ENCODE measurements around the gene KMT2A. TPM values are rescaled to one million over a fixed set of nuclear protein-coding genes. Genes with fewer than 3 reads are reported as not detected.
"Not testable (repeated sequence)": the region's sequence is repeated elsewhere in the genome, so short reads cannot be mapped to it uniquely, and the experiment has no call there.

The KMT2A gene
- total RNA-seq, 4 donors from 2014 or later: 42.3 to 116 (median 74.8) TPM

GRCh38 chr11:118552341-118552740, 116.0 kb downstream of the KMT2A start:
- 70 to 96% methylated on average over 2 to 3 of the region's 4 CpGs for WGBS, 2 donors (ENCODE audit: low coverage in 1 of 2)
- Histone ChIP-seq H3K36me3 (peaks cover 0 to 93% of the 10 kb centered on the region in 2 donors), H3K4me3 (no peak overlapping the region), H3K27ac (no peak overlapping the region), H3K4me1 (no peaks in the 10 kb centered on the region), H3K9me3 (no peaks in the 10 kb centered on the region), H3K27me3 (no peaks in the 10 kb centered on the region)
- TF ChIP-seq POLR2AphosphoS5 (IDR thresholded peaks at IDR 0.05) (no peak), EP300 (IDR thresholded peaks at IDR 0.05) (no peak), POLR2A (IDR thresholded peaks at IDR 0.05) (no peak)
- TF ChIP-seq, protein P1, sequence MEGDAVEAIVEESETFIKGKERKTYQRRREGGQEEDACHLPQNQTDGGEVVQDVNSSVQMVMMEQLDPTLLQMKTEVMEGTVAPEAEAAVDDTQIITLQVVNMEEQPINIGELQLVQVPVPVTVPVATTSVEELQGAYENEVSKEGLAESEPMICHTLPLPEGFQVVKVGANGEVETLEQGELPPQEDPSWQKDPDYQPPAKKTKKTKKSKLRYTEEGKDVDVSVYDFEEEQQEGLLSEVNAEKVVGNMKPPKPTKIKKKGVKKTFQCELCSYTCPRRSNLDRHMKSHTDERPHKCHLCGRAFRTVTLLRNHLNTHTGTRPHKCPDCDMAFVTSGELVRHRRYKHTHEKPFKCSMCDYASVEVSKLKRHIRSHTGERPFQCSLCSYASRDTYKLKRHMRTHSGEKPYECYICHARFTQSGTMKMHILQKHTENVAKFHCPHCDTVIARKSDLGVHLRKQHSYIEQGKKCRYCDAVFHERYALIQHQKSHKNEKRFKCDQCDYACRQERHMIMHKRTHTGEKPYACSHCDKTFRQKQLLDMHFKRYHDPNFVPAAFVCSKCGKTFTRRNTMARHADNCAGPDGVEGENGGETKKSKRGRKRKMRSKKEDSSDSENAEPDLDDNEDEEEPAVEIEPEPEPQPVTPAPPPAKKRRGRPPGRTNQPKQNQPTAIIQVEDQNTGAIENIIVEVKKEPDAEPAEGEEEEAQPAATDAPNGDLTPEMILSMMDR (IDR thresholded peaks at IDR 0.05): no peak
- ATAC-seq: no peak

DNA sequence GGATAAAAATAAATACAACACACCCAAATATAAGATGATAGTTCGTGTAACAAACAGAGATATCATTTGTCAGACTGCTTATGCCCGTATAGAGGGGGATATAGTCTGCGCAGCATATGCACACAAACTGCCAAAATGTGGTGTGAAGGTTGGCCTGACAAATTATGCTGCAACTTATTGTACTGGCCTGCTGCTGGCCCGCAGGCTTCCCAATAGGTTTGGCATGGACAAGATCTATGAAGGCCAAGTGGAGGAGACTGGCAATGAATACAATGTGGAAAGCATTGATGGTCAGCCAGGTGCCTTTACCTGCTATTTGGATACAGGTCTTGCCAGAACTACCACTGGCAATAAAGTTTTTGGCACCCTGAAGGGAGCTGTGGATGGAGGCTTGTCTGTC, 124.5 kb downstream of the KMT2A start:
- Histone ChIP-seq H3K4me3 (no peak overlapping the region), H3K27ac (no peak overlapping the region), H3K4me1 (peaks cover 0 to 23% (median 3%) of the 10 kb centered on the region in 3 donors), H3K27me3 (no peaks in the 10 kb centered on the region), H3K36me3 (peaks cover 0 to 55% of the 10 kb centered on the region in 2 donors), H3K9me3 (no peaks in the 10 kb centered on the region)
- ATAC-seq: no peak
- 78 to 91% methylated on average over 3 of the region's 4 CpGs for WGBS, 2 donors (ENCODE audit: low coverage in 1 of 2)
- TF ChIP-seq POLR2AphosphoS5 (IDR thresholded peaks at IDR 0.05): no peak
- TF ChIP-seq, protein P1 (IDR thresholded peaks at IDR 0.05): no peak
- no peak for TF ChIP-seq EP300 (IDR thresholded peaks at IDR 0.05)

DNA sequence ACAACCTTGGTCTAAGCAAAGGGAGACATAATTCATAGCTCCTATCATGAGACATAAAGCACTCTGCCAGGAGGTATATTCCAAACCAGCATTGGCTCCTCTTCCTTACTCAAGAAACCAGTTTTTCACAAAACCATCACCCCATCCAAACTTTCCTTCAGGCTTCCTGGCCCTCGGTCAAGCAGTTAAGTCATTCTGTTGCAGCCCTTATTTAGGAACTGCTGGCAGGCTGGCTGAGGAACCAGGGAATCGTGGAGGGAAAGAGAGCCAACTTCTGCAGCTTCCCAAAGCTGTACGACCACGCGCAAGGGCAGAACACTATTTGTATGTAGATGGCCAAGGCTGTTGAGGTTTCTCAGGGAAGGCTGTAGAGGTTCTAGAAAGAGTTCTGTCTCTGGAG, 128.8 kb downstream of the KMT2A start:
- TF ChIP-seq POLR2AphosphoS5 (IDR thresholded peaks at IDR 0.05) (no peak), POLR2A (IDR thresholded peaks at IDR 0.05) (no peak), EP300 (IDR thresholded peaks at IDR 0.05) (no peak)
- TF ChIP-seq, protein P1 (IDR thresholded peaks at IDR 0.05): no peak
- Histone ChIP-seq H3K27ac (peak overlapping the region; percentile 79 to 86 (median 85)), H3K4me1 (peaks cover 0 to 28% (median 3%) of the 10 kb centered on the region in 3 donors), H3K36me3 (peaks cover 0 to 13% of the 10 kb centered on the region in 2 donors), H3K9me3 (no peaks in the 10 kb centered on the region), H3K27me3 (no peaks in the 10 kb centered on the region), H3K4me3 (peak overlapping the region; percentile 62 to 89)
- peak; percentile 20 for ATAC-seq
- 22% methylated on average over 1 of the region's 5 CpGs; no CpG with 5 or more reads in 1 of the 2 donors for WGBS, 2 donors (ENCODE audit: low coverage in 1 of 2)

DNA sequence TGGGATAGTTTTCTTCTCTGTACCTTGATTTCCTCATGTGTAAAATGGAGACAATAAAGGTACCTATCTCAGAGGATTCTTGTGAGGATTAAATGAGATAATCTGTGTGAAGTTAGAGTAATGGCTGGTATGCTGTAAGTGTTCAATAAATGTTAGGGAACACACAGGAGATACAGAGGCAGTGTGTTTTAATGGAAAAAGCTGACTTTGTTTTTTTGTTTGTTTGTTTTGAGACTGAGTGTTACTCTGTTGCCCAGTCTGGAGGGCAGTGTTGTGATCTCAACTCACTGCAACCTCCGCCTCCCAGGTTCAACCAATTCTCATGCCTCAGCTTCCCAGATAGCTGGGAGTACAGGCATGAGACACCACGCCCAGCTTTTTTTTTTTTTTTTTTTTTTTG, 133.4 kb downstream of the KMT2A start:
- TF ChIP-seq POLR2A (IDR thresholded peaks at IDR 0.05) (no peak), POLR2AphosphoS5 (IDR thresholded peaks at IDR 0.05) (no peak), EP300 (IDR thresholded peaks at IDR 0.05) (no peak)
- TF ChIP-seq, protein P1 (IDR thresholded peaks at IDR 0.05): no peak
- Histone ChIP-seq H3K4me3 (no peak overlapping the region), H3K27ac (no peak overlapping the region), H3K4me1 (peaks cover 0 to 39% (median 17%) of the 10 kb centered on the region in 3 donors), H3K9me3 (no peaks in the 10 kb centered on the region), H3K27me3 (no peaks in the 10 kb centered on the region), H3K36me3 (no peaks in the 10 kb centered on the region)
- WGBS, 2 donors (ENCODE audit: low coverage in 1 of 2): 83% methylated on average over 2 of the region's 2 CpGs; no CpG with 5 or more reads in 1 of the 2 donors
- ATAC-seq: no peak

- Histone ChIP-seq H3K27me3 (no peaks in the 10 kb centered on the region), H3K9me3 (no peaks in the 10 kb centered on the region), H3K4me1 (peaks cover 0 to 41% (median 22%) of the 10 kb centered on the region in 3 donors), H3K27ac (no peak overlapping the region), H3K36me3 (no peaks in the 10 kb centered on the region), H3K4me3 (no peak overlapping the region)
- WGBS, 2 donors (ENCODE audit: low coverage in 1 of 2): 93 to 100% methylated on average over 1 of the region's 1 CpG
- ATAC-seq: no peak
- TF ChIP-seq, protein P1 (IDR thresholded peaks at IDR 0.05): no peak
- TF ChIP-seq POLR2A (IDR thresholded peaks at IDR 0.05): no peak
- no peak for TF ChIP-seq EP300 (IDR thresholded peaks at IDR 0.05)
Measured at GRCh38 chr11:118570787-118571186, 134.5 kb downstream of the KMT2A start.

DNA sequence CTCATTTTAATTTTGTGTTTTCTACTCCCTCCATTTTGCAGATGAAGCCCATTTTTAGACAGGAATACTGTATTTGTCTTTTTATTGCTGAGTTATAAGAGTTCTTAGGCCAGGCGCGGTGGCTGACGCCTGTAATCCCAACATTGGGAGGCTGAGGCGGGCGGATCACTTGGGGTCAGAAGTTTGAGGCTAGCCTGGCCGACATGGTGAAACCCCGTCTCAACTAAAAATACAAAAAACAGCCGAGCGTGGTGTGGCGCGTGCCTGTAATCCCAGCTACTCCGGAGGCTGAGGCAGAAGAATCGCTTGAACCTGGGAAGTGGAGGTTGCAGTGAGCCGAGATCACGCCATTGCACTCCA, 135.4 kb downstream of the KMT2A start:
- ATAC-seq: peak; percentile 22
- peak overlapping the region; percentile 97 to 99 (median 98) for H3K27ac ChIP-seq

More for the DNA sequence above, 135.4 kb downstream of the KMT2A start:
- 3% methylated on average over 9 of the region's 15 CpGs; no CpG with 5 or more reads in 1 of the 2 donors for WGBS, 2 donors (ENCODE audit: low coverage in 1 of 2)
- not testable (repeated sequence) for H3K9me3 ChIP-seq, H3K27me3 ChIP-seq, H3K36me3 ChIP-seq
- H3K4me1 ChIP-seq: peaks cover 0 to 46% (median 24%) of the 10 kb centered on the region in 3 donors
- H3K4me3 ChIP-seq: peak overlapping the region; percentile 85 to 98
